Kidney glomerular epithelial cell (primary cell): ENCODE measurements around the gene KCNE3.

Source experiments
- DNase-seq: peaks from one replicate; lab custom pipeline; 2025; lab: John Stamatoyannopoulos, UW

KCNE3 gene, protein sequence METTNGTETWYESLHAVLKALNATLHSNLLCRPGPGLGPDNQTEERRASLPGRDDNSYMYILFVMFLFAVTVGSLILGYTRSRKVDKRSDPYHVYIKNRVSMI

GRCh38 chr11:74466916-74467885, at the start of gene KCNE3:
Gene KCNE3, minus strand, starts transcription at chr11:74467549. Its CDS starts 9,986 bp downstream, at chr11:74457563.
- DNase-seq: peak; percentile 20

- no peak for DNase-seq
Measured at GRCh38 chr11:74507582-74507981, 40.2 kb upstream of the KCNE3 start.

GRCh38 chr11:74506823-74507222, 39.5 kb upstream of the KCNE3 start:
- DNase-seq: no peak

- no peak for DNase-seq
Measured at GRCh38 chr11:74505911-74506310, 38.6 kb upstream of the KCNE3 start.

DNA sequence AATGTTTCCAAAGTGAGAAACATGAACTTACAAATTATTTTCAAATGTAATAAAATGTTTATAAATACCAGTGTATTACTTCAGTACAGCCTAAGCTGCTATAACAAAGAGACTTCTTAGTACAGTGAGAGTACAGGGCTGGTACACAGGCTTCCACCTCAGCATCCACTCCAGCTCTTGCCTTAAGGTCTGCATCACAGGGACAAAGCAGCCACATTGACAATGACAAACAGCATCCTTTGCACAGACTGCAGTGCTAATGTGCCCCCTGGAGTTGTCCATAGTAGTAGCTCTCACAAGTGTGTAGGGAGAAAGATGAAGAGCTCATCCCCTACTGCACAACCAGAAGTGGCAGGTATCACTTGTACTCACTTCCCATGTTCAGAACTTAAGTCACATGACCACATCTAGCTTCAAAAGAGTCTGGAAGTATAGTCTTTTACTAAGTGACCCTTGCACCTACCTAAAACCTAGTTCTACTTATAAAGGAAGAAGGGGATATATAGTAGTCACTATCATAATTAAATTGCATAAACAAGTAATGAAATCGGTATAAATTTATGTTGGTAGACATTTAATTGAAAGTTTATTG, 36.8 kb upstream of the KCNE3 start:
- DNase-seq: no peak

GRCh38 chr11:74494916-74495315, 27.6 kb upstream of the KCNE3 start:
- no peak for DNase-seq

- DNase-seq: peak; percentile 55
Measured at GRCh38 chr11:74493791-74494630, 26.7 kb upstream of the KCNE3 start.

DNA sequence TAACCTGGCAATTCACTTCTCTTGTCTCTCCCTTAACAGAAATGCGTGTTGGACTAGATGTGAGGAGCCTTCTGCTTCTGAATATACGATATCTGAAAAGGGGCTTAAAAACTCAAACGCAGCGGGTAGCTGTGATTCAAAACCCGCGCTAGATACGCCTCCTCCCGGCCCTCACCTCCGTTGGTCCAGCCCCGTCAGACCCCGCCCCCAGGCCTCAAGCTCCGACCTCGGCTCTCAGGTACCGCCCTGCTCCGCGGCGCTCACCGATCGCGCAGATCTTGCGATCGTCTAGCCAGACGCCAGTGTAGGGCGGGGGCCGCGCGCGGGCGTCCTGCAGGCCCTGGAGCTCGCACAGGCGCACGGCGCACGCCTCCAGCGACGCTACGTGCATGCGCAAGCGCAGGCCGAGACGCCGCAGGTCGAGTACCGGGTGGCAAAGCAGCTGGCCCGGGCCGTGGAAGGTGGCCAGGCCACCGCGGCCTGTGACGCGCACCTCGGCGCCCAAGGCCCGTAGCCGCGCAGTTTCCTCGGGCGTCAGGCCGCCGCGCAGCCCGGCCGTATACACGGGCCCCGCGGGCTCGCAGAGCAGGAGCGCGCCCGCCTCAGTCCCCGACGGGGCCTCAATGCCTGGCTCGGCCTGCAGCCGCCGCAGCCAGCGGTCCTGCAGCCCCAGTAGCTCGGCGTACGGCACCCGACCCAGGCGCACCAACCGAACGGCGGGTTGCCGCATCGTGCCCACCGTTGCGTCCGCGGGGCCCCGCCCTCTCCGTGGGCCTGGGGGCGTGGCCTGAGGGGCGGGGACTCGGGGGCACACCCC, 25.8 kb upstream of the KCNE3 start, which contains the start of gene LIPT2:
LIPT2 (minus strand) TSS at position 751 of the 817 bp plus-strand sequence; CDS start at position 730, 21 bp downstream.
- peak; percentile 94 for DNase-seq

- no peak for DNase-seq
Measured at GRCh38 chr11:74492084-74492483, 24.7 kb upstream of the KCNE3 start.

- DNase-seq: no peak
Measured at GRCh38 chr11:74490941-74491340, 23.6 kb upstream of the KCNE3 start.

DNA sequence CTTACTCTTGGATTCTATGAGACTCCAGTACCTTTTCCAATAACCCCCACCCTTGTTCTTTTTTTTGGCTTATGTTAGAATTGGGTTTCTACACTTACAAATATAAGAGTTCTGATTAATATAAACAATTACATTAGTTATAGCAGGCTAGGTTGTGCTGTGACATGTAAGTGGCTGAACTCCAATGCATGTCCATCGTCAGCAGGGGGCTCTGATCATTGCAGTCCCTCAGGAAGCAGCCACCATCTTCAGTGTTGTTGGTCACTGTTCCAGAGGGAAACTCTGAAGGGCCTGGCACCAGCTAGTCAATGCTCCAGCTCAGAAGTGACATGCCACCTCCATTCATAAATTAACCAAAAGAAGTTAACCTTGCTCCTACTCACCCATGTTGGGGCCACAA, 20.5 kb upstream of the KCNE3 start:
- no peak for DNase-seq

DNA sequence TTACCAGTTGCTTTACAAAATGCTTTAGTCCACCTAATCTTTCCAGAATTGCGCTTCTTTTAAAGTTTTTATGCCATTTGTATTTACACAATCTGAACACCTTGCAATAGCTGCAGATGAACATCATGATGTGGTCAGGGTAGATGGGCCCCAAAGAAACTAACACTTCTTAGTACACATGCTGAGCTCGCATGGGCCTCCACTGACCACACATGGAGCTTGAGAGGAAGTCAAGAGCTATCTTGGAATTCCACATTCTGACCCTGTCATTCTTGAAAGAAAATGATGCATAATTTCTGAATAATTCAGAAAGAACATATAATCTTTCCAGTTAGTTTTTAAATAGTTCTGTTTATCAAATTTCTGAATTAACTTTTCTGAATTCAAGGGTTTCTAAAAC, 18.5 kb upstream of the KCNE3 start:
- no peak for DNase-seq

DNA sequence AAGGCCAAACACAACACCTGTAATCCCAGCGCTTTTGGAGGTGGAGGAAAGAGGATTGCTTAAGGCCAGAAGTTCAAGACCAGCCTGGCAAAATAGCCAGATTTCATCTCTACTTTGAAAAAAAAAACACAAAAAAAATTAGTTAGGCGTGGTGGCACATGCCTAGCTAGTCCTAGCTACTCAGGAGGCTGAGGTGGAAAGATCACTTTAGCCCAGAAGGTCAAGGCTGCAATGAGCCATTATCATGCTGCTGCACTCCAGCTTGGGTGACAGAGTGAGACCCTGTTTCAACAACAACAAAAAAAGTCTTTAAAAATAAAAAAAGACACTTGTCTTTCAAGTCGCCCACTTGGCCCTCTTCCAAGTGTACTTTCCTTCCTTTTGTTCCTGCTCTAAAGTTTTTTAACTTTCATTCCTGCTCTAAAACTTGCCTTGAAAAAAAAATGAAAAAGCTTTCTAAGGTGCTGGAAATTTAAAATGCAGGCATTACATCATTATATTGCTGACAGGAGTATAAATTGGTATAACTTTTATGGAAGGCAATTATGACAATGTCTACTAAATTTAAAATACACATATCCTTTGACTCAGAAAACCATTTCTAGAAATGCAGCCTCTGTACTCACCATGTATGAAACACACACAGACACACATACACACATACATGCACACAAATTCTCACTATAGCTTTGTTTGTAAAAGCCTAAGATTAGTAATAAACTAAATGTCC, 13.5 kb upstream of the KCNE3 start:
- no peak for DNase-seq

DNA sequence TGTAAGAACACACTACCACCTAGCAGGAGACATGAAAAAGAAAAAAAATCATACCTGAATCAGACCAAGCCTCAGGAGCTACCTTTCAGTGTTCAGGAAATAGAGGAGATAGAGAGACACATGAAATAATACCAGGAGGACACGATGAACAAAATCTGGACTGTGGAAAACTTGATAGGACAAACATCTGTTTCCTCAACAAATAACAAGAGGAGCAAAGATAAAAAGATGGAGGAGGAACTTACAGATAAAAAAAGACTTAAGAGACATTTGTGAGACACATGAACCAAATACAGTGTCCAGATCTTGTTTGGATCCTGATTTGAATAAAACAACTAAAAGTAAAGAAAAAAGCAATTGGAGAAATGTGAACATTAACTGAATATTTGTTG, 12.4 kb upstream of the KCNE3 start:
- no peak for DNase-seq

- no peak for DNase-seq
Measured at GRCh38 chr11:74478877-74479731, 11.8 kb upstream of the KCNE3 start.

- DNase-seq: no peak
Measured at GRCh38 chr11:74476536-74476935, 9.2 kb upstream of the KCNE3 start.

DNA sequence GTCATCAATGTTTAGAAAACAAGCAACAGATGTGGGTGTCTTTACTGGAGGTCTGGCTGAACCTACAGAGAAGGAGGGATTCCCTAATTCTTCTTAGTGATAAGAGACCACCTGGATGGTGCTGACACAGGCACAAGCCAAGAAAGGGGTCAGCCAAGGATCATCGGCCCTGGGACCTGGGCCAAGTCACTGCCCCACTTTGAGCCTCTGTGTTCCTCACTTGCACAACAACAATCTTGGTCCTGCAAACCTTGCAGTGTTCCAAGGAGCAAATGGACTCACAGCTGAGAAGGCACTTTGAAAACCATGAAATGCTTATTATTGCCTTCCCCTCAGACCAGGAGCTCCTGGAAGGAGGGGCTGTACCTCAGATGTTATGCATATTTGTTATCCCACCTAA, 7.0 kb upstream of the KCNE3 start:
- no peak for DNase-seq

DNA sequence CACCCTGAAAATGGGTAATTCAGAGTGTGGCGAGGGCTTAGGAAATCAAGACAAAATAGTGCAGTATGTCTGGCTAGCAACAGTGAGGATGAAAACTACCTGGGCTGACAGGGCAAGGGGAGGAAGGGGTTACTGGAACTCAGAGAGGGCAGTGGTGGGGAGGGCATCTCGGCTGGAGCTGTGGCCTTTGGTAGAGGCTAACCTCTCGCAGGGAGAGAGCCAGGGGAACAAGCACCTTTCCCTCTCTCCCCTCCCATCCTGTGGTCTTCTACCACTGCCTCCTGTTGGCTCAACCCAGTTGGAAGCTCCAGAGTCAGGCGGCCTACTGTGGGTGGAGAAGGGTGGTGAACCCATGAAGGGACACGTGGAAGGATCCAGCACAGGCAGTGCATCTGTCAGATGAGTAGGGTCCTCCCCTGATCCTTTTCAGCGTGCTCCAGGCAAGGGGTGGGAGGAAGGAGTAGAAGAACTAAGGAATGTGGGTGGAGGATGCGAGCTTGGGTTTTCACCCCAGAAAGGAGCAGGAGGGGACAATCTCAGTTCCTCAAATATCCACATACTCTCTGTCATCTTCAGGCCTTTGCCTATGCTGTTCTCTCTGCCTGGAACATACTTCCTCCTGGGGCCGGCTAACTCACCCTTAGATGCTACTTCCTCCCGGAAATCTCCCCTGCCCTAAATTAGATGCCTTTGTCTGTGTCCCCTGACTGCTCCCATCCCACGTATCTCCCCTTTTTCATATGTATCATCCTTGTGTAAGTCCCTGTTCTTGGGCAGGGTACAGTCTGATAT, 6.2 kb upstream of the KCNE3 start:
- no peak for DNase-seq
